Activated CD4-positive, CD25-positive, alpha-beta regulatory T cell (primary cell): ENCODE data around the gene CCDC148.
"Not testable (repeated sequence)": the region's sequence is repeated elsewhere in the genome, so short reads cannot be mapped to it uniquely, and the experiment has no call there.

Source experiments
- DNase-seq, 4 experiments: peaks; one replicate each; lab custom pipeline; 2025; lab: John Stamatoyannopoulos, UW

Gene CCDC148

DNA sequence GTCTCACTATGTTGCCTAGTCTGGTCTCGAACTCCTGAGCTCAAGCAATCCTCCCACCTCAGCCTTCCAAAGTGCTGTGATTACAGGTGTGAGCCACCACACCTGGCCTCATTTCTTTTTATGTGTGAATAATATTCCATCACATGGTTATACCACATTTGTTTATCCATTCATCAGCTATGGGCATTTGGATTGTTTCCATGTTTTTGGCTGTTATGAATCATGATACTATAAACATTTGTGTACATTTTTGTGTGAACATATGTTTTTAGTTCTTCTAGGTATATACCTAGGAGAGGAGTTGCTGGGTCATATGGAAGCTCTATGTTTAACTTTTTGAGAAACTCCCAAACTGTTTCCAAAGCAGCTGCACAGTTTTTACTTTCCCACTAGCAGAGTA, 24.6 kb upstream of the CCDC148 start:
- no peak for DNase-seq

DNA sequence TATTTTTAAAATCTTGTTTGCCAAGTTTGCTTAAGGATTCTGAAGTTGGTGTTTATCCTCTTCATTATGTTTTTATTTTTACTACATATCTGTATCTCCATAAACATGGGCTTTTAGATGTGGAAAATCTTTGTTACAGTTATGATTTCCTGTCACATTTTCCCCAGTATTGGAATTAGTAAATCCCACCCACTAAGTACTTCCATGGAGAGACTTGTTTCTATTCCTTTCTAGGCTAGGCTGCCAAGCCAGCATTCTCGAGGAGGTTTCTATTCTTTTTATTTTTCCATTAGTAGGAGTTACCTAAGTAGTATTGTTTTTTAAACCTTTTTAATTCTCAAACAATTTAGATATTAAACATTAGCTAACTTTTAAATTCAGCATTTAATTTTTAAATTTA, 22.3 kb upstream of the CCDC148 start:
- DNase-seq, result no peak

DNA sequence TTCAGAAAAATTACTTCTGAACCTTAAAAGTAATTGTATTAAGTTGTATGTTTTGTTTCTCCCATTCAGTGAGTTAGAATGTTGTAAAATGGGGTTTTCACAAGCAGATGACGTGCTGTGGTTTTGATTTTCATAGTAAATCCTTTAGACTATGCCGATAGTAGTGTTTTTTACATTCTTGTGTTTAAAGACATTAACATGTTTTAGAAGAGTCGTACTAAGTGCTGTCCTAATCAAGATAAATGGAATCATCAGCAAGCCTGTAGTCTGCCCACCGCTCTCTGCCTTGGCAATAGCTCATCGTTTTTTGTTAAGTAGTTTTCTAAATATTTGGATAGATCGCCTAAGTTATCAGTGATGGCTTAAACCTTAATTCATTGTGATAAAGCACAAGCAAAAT, 21.7 kb upstream of the CCDC148 start:
- no peak for DNase-seq

DNA sequence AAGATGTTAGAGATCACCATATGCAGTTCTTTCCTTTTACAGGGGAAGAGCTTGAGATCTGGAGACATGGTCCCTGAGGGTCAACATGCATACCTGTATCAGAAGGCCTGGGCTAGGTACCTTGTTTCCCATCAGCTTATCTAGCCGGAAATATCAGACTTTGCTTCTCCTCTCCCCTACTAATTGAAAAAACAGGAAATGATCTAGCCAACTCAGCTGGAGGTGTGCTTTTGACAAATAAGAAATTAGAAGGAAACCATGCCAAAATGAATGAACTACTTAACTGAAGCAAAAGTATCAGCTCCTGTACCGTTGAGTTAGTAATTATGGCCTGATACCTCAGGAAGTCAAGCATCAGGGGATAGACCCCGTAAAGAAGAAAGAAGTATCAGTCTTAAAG, 20.6 kb upstream of the CCDC148 start:
- no peak for DNase-seq

DNA sequence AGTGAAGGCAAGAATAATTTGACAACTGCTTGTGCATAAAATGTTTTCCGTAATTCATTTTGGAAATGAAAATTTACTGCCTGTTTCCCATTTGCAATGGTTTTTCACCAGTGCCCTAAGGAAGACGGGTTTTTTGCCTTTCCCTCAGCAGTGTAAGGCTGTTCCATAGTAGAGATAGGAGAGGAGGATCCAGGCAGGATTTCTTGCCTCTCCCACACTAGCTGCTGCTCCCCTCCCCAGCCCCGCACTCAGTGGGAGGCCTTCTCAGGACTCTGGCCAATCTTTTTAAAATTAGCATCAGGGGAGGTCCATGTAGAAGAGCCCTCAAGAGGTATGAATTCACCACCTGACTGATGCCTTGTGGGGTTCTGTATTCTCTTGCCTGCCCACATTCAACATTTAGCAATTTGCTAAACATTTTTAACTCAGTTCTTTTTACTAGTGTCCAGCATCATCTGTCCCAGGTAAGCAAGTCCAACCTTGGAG, 18.0 kb upstream of the CCDC148 start:
- not testable (repeated sequence) for DNase-seq

DNA sequence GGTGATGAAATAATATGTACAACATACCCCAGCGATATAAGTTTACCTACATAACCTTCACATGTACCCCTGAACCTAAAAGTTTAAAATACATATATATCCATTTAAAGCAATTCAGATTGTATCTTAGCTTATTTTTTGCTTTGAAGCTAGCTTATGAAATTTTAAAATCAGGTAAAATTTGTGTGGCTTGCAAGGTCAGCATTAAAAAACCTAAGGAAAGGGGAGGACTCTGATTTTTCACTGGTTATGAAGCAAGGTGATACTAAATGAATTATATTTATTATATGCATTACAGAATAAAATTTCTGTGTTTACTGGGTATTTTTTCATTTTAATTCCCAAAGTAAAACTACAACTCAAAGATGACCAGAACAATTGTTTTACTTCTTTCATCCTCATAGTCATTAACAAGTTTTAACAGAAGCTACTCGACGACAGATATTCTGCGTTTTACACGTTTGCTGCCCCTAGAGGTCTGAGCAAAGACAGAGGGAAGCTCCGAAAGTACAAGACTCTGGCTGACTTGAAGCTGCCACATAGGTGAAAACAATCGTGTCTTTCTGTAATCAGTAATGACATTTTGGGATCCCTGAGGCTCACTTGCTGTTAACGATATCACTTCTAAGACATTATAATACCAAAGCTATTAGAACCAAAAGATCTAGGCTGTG, 17.3 kb upstream of the CCDC148 start:
- no peak for DNase-seq

DNA sequence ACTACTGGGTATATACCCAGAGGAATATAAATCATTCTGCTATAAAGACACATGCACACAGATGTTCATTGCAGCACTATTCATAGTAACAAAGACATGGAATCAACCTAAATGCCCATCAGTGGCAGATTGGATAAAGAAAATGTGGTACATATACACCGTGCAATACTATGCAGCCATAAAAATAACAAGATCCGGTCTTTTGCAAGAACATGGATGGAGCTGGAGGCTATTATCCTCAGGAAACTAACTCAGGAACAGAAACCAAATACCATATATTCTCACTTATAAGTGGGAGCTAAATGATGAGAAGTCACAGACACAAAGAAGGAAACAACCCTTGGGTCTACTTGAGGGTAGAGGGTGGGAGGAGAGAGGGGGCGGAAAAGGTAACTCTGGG, 16.7 kb upstream of the CCDC148 start:
- DNase-seq, result not testable (repeated sequence)

DNA sequence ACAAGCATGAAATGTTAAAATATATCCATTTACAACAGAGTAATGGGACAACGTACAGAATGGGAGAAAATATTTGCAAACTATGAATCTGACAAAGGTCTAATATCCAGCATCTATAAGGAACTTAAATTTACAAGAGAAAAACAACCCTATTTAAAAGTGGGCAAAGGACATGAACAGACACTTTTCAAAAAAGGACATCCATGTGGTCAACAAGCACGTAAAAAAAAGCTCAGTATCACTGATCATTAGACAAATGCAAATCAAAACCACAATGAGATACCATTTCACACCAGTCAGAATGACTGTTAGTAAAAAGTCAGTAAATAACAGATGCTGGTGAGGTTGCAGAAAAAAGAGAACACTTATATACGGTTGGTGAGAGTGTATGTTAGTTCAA, 16.3 kb upstream of the CCDC148 start:
- DNase-seq, result not testable (repeated sequence)

DNA sequence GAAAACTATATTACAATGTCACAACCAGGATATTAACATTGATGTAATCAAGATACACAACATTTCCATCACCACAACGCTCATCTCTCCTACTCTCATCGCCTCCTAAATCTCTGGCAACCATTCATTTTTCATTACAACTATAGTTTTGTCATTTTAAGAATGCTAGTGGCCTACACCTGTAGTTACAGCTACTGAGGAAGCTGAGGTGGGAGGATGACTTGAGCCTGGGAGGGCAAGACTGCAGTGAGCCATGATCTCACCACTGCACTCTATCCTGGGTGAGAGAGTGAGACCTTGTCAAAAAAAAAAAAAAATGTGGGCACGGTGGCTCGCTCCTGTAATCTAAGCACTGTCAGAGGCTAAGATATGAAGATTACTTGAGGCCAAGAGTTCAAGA, 10.7 kb upstream of the CCDC148 start:
- no peak for DNase-seq

DNA sequence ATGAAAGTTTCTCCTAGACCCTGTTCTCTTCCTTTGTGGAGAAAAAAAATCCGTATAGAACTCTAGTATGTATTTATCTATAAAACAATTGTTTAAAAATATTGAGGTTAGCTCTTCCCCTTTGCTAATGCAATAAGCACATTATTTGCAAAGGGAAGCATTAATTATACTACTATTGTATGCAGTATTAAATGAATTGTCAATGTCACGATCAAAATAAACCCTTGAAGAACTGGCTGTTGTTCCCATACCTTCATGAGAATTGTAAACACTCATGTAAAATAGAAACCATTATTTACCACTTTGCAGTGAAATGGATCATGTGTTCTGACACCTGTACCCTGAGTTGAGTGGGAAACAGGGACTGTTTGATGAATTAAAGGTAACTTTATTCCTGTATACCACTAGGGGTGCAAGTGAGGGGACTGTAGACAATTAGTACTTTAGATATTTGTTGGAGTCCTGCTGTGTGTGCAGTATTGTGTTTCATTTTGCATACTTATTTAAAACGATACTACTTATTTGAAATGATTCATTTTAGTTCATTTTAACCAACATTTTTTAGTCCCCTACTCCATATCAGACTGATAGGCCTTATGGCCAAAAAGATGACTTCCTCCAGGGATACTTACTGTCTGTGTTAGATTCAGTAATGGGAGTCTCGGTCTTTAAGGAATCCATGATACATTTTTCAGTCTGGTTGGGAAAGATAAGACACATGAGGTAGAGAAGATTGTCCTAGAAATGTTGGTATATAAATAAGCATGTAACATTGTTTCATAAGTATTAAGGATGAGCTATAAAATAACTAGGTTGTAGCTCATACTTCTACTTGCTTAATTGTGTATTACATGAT, 8.1 kb upstream of the CCDC148 start:
- DNase-seq, result no peak

DNA sequence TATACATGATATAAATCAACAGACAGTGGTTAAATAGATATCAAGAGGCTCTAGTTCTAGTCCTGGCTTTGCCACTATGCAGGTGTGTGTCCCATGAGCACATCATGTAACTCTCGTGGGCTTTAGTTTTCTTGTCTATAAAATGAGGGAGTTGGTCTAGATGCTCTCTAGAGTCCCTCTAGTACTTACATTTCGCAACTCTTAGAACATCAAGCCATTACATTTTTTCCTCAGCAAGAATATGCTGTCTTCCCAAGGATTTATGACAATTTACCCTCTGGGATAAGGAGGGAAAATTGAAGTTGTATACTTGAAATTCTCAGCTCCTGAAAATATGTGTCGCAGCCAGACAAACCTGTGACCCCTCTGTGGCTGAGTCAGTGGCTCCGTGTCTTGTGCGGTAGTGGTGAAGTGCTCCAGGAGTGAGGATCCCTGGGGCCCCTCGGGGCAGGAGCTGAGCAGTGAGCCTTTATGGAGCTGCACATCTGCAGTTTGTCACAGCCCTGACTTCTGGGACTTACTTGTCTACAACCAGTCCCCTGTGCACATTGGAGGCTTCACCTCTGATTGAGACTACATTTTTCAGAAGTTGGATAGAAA, 7.0 kb upstream of the CCDC148 start:
- no peak for DNase-seq

DNA sequence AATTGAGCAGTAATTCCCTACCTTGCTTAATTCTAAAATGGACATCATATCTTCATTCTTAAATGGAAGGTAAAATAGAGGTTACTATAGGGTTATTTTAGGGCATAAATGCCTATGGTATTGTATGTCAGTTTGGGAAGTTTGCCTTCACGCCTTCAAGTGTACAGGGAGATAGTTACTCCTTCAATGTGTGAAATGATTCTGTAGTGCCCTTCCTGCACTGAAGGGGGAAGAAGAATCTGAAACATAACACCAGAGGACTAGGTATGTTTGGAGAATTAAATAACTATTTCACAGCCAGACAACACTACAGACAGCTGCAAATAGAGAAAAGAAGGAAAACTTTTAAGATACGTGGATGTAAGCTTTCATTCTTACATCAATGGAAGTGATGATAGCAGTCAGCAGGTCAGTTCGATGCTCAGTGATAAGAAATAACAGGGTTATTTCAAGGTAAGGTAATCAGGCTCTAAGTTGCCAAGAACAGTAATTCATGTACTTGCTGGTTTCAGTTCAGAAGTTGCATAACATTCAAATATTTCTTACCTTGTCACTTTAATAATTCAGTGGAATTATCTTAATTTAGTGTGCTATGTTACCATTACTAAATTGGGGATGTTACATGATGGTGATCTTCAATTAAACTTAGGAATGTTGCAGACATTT, 4.2 kb upstream of the CCDC148 start:
- DNase-seq, result no peak

DNA sequence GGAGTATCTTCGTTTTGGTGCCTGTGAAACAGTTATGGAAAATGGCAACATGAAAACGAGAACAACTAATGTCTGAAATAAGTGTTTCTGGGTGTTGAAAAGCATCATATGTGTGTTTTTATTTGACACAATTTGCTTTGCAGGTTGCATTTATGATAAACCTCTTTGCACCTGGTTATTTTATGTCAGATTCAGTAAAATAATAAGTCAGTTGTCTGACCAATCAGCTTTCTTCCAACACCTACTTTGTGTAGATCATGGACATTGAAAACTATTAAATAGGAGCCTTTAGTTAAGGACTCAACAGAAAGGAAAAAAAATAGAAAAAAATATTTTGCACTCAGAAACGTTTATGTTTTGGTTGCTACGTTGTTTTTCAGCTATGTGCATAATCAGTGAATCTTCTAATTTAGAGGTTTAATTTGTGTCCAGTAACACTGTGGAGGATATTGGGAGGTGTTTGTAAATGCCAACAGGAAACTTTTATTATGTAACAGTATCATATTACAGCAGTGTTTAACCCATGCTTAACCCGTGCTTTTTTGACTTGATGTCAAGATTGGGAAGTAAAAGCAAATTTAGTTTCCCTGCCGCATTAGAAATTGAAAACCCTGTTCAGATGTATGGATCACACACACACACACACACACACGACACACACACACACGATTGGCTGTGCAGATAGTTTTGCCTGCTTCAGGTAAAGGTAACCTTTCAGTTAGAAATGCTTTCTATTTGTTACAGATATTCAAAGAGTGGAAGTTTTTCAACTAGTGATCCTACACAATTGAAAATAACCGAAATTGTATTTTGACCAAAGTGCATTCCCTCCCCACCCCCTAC, 2.8 kb upstream of the CCDC148 start:
- no peak for DNase-seq

DNA sequence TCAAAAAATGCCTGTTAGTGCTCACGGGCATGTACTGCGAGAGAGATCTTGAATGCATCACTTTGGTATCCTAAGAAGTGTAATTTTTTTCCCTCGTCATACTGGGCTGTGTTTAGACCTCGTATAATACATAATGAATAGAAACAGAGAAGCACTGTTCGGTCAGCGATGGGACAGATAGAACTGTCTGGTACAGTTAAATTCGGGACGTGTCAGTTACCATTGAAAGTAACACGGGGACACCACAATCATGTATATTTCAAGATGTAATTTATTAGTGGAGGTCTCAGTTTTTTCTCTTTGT, 2.0 kb upstream of the CCDC148 start:
- no peak for DNase-seq

DNA sequence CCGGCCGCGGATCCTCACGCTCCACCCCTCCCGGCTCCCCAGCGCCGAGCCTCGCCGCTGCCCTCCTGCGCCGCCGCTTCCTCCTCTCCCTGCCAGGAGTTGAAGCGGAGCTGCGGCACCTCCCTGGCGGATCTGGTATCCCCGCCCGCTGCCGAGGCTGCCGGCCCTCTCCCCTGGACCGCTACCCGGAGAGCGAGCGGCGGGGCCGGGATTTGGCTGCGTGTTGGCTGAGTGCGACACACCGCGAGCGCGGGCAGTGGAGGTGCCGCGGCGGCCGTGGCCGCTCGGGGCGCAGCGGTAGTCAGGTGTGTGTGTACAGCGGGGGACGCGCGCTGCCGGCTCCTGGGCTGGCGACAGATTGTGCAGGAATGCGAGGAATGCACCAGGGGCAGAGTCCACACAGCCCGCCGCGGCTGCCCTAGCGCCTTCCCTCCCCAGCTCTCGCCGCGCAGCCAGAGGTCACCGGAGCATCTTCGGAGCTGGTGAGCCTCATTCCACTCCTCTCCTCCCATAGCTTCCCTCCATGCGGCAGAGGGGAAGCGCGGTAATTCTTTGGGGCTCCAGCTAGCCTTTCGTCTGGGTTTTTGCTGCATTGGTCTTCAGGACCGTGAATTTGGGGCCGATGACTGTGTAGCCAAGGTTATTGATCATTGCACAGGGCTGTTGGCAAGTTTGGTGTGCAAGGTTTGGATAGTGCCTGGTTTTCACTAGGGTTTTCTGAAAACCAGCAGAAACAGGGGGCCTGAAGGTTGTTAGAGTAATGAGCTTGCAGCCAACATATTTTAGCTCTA, 1.5 kb upstream of the CCDC148 start:
- peak; percentile 29 to 53 (median 46) for DNase-seq

DNA sequence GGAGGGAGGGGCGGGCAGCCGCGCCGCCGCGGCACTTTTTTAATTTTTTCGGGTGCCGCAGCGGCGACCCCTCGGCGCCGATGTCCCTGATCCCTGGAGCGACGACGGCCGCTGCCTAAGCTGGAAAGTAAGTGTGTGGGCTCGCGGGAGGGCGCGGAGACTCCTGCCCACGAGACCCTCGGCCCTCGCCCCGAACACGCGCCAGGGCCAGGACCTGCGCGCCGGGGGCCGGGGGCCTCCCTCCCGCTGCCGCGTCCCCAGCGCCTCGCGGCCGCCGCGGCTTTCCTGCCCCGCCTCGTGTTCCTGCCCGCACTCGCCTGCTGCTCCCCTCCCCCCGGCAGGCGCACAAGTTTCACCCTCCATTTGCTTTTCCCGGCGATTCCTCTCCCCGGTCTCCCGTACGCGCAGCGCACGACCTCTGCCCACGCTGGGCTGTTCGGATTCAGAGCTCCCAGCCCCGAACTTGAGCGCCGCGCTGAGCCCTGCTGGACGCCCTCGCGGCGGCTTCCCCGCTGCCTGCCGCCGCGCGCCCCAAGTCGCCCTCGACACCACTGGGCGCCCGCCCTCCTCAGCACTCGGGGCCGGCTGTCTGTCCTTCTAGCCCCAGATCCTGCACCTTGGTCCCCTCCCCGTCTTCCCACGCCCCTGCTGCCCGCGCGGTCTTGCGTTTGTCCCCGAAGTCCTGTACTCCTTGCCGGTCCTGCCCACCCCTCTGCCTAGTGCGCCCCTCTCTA, 706 bp upstream of the CCDC148 start:
- DNase-seq, result peak in 3 of 4 experiments; percentile 18 to 46 (median 38)

DNA sequence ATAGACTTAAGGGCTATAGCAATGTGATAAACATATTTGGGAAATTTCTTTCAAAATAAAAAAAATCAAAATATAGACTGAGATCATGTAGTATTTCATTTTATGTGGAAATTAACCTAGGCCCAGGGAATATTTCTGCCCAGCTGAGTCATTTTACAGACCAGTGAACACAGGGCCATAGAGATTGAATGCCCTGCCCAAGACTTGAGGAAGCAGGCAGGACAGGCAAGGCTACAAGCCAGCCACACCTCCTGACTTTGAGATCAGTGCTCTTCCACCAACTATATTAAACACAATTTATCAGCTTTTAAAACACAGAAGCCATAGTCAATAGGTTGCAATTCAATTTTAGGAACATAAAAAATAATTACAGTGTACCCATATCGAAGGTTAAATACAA, 12.9 kb downstream of the CCDC148 start:
- DNase-seq, result no peak

DNA sequence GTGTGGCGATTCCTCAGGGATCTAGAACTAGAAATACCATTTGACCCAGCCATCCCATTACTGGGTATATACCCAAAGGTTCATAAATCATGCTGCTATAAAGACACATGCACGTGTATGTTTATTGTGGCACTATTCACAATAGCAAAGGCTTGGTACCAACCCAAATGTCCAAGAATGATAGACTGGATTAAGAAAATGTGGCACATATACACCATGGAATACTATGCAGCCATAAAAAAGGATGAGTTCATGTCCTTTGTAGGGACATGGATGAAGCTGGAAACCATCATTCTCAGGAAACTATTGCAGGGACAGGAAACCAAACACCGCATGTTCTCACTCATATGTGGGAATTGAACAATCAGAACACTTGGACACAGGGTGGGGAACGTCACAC, 17.5 kb downstream of the CCDC148 start:
- DNase-seq, result not testable (repeated sequence)

DNA sequence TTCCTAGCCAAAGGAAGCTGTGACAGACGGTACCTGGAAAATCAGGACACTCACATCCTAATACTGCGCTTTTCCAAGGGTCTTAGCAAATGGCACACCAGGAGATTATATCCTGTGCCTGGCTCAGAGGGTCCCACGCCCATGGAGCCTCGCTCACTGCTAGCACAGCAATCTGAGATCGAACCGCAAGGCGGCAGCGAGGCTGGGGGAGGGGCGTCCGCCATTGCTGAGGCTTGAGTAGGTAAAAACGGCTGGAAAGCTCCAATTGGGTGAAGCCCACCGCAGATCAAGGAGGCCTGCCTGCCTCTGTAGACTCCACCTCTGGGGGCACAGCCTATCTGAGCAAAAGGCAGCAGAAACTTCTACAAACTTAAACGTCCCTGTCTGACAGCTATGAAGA, 22.8 kb downstream of the CCDC148 start:
- DNase-seq, result not testable (repeated sequence)

DNA sequence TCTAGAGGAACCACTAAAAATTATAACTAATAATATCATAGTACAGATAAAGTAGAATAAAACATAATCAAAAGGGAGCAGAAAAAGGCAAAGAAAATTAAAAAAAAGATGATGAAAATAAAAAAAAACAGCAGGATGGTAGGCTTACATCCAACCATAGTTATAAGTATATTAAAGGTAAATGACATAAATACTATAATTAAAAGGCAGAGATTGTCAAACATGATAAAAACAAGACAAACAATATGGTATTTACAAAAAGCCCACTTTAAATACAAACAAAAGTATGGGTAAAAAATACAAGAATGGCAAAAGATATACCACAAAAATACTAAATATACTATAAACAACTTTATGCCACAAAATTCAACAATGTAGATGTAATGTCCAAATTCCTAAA, 24.4 kb downstream of the CCDC148 start:
- no peak for DNase-seq
